NCI-H345 (cell line): ENCODE data around the gene UGT1A9.
"Not testable (repeated sequence)": the region's sequence is repeated elsewhere in the genome, so short reads cannot be mapped to it uniquely, and the experiment has no call there.

Experiments
- DNase-seq: peaks from one replicate; lab custom pipeline; 2025; lab: John Stamatoyannopoulos, UW

Gene UGT1A9

DNA sequence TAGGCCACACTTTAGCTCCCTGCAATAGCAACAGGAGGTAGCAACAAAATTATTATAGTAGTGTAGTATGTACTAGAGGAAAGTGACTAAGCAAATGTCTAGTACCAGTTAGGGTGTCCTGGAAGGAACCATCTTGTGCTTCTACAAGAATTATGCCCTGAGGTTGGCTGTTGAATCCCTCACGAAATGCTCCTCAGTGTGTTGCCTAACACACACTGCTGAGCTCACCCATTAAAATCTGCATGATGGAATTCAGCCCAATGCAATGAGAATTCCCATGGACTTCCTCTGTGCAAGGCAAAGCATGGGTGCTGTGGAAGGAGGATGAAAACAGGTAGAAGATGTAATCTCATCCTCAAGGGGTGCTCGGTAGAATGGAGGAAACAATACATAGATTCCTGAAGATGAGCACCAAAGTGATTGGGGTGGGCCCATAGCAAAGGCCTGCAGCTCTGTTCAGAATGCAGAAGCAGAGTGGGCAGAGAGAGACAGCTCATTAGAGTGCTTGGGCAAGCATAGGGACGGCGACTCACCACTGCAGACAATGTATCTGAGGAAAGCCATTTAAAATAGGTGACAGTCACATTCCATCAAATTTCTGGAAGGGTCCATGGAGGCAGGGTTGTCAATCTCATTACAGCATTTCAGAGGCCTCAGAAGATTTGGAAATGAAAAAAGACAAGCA lies 8.8 kb downstream of the UGT1A9 start:
- DNase-seq = no peak

DNA sequence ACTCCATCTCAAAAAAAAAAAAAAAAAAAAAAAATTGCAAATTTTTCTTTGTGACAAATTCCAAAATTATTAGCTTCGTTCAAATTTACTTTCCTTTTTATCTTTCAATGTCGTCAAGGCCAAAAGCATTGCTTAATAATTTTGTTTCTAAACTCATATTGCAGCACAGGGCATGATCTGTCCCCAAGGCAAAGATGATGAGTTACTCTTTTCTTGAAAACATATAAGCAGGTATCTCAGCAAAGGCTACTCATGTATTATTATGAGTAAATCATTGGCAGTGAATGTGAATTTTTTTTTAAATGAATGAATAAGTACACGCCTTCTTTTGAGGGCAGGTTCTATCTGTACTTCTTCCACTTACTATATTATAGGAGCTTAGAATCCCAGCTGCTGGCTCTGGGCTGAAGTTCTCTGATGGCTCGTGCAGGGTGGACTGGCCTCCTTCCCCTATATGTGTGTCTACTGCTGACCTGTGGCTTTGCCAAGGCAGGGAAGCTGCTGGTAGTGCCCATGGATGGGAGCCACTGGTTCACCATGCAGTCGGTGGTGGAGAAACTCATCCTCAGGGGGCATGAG lies 9.9 kb downstream of the UGT1A9 start, which contains the start of gene UGT1A7:
TSS of gene UGT1A7 (plus strand) at position 381 of the 579 bp plus-strand sequence. CDS start at position 418, 37 bp downstream.
- no peak for DNase-seq

DNA sequence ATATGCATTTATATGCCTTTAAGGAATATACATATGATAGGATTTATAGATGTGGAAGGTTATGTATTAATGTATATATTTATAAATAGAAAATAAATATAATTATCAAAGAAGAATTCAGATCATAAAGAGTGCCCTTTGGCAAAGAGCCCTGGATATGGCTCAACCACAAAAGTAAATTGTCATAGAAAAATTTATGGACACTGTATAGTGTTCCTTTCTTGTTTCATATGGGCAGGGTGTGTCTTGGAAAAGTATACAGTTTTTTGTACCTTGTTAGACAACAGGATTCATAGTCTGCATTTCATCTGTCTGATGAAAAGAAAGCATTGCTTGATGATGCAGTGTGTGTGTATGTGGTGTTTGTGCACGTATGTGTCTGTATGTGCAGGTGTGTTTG lies 12.9 kb downstream of the UGT1A9 start:
- no peak for DNase-seq

DNA sequence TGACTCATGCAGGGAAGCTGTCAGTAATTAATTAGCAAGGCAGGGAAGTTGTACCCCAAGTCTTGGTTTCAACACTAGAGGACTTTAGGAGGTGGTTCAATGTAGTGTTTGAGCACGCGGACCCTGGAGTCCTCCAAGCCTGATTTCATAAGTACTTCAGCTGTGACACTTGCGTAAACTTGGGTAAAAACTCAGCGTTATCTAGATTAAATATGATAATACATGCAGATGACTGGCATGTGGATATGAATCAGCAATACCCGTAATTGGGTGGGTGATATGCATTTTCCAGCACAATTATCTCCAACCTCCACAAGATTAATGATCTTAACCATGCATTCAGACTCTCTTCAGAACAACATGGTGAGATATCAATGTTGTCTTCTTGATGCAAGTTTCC lies 15.2 kb downstream of the UGT1A9 start:
- DNase-seq = no peak

DNA sequence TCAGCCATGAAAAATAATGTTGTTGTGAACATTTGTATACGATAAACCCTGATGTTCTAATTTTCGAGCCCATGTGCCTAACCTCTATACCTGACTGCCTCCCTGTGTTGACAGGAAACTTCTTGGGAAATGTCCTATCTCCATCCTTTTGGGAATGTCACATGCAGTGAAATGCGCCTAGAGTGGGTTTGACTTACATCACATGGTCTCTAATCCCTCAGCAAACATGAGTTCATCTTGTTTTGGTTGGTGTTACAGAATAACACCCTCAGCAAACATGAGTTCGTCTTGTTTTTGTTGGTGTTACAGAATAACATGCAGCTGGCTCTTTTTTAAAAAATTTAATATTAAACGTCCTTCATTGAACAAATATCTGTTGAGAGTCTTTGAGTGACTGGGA lies 16.6 kb downstream of the UGT1A9 start:
- DNase-seq = no peak

DNA sequence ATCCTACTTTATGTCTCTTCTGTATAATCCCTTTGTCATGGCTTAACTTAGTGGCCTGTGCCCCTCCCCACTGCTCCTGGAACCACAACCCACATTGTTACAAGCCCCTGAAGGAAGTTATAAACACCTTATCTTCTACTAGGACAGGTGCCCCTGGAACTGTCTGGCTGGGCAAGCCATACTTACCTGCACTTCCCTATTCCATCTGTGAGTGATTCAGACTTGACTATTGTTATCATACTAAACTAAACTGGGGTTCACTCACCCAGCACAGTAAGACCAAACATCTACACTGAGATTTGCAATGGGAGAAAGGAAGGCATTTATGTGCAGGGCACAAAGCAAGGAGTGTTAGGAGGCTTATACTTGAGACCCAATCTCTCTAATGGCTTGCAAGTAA lies 17.3 kb downstream of the UGT1A9 start:
- DNase-seq = no peak

DNA sequence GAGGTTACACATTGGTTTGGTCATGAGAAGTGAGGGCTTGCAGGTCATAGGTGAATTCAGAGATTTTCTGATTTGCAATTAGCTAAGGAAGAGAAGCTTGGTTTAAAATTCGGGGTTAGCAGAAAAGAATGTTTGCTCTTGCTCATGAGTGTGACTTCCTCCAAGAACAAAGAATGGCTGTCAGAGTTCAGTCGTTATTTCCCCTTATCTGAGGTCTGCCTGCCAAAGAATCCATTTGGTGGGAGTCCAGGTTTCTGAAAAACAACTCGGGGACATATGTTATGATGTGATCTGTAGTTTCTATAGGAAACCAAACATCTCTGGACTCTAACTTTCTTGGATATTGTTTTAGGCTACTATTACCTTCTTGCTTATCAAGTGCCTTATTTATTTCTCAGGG lies 17.8 kb downstream of the UGT1A9 start:
- no peak for DNase-seq

DNA sequence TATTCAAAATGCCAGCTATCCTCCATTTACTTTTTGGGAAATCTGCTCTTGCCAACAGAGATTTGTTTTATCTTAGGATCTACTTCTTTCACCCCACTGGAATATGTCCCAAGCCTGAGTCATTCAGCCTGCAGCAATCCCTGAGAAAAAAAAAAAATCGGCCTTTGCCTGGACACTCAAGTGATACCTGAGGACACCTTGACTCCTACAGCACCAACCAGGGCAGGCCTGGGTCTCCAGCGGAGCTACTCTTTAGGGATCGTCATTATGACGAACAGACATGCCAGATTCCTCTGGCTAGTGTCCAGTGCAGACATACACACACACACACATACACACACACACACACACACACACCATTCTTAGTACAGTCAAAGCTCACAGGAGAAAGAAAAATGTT lies 18.7 kb downstream of the UGT1A9 start:
- no peak for DNase-seq

DNA sequence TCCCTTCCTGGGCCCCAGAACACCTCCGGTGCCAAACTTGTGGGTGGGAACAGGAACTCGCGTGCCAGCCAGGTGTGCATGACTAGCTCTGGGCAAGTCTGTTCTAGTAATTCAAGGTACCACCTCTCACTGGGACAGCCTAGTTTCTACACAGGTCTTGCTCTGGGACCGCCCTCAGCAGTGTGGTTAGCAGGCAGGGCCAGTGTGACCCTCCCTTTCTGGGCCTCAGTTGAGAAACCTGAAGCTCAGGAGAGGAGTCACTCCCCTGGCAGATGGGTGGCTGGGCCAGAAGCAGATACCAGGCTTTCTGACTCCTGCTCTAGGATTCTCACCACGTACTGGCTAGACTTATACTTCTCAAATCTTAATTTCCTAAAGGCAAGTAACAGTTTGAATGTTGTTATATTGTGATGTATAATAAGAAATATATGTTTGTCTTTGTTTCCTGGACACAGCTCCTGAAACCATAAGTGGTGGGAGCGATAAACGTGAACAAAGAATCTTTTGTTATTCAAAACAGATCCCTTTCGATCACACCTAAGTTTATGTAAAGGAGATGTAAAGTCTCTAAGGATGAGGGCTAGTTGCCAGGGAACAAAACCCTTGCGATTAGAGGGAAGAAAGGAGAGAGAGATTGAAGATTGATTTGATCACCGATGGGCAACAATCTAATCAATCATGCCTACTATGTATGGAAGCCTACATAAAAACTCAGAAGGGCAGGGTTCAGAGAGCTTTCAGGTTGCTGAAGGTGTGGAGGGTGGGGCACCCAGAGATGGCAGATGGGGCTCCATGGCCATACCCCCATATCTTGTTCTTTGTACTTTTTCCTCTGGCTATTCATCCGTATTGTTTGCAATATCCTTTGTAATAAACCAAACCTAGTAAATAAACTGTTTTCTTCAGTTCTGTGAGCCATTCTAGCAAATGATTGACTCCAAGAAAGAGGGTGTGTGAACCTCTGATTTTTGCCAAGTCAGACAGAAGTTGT lies 20.0 kb downstream of the UGT1A9 start:
- no peak for DNase-seq

DNA sequence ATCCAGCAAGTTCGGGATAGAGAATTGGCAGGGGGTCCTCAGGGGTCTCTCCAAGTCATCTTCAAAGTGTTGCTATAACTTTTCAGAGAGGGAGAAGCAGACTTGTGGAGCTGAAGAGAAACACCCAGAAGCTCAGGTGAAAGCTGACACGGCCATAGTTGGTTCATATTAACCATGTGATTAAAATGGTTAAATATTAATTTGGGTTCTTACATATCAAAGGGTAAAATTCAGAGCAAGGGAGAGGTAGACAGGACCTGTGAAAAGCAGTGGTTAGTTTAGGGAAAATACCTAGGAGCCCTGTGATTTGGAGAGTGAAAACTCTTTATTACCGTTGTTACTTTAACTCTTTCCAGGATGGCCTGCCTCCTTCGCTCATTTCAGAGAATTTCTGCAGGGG lies 20.9 kb downstream of the UGT1A9 start, which contains the start of gene UGT1A6:
TSS of gene UGT1A6 (plus strand) at position 243 of the 400 bp plus-strand sequence. CDS start at position 358, 115 bp downstream.
- DNase-seq = no peak

DNA sequence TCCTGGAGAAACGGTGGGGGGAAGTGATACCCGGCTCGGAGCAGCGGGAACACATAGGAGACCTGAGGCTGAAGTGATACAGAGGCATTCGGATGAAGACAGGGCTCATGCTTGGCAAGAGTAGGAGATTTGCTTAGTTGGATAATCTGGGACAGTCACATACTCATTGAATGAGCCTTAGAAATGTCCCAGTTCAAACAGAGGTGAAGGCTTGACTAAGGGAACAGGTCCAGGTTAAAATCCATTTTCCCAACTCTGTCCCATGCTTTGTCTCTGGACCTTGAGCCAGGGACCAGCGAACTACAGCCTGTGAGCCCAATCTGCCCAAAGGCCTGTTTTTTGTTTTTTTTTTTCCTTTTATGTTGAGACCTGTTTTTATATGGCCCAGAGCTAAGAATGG lies 22.3 kb downstream of the UGT1A9 start:
- DNase-seq = no peak

DNA sequence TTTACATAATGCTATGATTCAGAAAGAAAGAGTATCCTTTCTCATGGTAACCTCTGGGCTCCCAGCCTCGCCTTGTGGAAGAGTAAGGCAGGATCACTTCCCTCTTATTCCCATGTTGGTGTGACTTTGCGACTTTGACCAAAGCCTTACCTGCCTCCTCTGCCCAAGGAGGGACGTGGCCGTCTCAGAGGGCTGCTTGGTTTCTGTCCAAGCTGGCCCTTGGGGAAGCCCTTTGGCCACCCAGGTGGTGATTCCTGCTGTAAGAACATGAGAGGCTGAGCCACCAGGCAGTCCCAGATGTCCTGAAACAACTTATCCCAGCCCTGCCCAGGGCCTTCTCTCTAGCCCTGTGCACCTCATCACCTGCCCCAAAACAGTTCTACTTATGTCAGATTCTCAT lies 27.0 kb downstream of the UGT1A9 start:
- no peak for DNase-seq

DNA sequence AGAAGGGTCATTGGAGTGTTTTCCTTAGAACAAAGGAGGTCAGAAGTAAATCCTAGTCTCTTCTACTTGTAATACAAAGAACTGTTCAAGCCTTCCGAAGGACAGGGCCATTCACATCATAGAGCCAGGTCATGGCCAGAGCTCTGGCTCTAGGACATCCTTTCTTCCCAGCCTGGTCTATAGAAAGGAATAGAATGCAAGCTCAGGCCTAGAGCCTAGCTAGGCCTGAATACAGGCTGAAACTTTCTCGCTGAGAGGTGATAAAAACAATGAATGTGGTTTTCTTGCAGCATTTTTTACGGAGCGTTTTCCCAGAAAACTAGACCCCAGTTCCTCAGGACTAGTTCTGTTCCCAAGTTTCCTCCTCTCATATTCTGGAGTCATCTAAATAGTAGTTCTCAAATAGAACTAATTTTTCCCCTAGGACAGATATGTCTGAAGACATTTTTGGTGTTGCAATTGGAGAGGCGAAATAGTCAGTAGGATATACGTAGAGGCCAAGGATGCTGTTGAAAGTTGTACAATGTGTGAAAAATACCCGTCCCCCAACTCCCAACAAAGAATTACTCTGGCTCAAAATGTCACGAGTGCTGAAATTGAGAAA lies 27.8 kb downstream of the UGT1A9 start:
- DNase-seq = no peak

DNA sequence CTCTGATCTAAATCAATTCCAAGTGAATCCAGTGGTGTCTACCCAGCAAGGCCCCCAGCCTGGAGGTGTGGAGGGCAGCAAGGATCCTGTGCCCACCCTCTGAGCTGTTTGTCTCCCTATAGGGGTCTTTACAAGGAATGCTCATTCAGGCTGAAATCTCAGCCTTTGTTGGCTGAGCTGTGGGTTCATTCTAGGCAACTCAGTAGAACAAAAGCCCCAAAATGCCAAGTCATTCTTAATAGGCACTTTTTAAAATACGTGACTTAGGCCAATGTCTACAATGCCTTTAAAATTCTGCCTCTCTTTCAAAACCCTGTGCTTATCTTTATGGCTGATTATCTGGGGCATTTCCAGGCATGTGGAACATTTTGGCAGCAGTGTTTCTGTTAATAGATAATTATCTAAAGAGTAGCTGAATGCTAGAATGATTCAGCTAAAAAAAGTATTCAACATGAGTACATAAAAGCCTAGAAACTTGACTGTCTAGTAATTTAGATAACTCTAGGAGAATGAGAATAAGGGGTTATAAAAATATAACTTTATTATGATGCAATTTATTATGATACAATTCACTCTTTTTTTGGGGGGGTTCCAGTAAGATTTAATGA lies 28.4 kb downstream of the UGT1A9 start:
- DNase-seq = no peak

DNA sequence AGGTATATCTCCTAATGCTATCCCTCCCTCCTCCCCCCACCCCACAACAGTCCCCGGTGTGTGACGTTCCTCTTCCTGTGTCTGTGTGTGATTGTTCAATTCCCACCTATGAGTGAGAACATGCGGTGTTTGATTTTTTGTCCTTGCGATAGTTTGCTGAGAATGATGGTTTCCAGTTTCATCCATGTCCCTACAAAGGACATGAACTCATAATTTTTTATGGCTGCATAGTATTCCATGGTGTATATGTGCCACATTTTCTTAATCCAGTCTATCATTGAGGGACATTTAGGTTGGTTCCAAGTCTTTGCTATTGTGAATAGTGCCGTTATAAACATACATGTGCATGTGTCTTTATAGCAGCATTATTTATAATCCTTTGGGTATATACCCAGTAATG lies 29.1 kb downstream of the UGT1A9 start:
- DNase-seq = not testable (repeated sequence)

DNA sequence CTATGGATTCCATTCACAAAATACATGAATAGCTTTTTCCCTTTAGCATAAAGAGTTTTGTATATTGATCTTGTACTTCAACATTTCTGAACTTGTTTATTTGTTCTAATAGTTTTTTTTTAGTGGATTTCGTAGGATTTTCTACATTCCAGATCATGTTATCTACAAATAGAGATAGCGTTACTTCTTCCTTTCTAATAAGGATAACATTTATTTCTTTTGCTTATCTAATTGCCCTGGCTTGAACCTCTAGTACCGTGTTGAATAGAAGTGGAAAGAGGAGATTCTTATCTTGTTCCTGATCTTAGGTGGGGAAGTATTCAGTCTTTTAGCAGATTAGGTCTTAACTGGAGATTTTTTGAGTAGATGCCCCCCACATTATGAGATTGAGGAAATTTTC lies 30.5 kb downstream of the UGT1A9 start:
- DNase-seq = no peak

DNA sequence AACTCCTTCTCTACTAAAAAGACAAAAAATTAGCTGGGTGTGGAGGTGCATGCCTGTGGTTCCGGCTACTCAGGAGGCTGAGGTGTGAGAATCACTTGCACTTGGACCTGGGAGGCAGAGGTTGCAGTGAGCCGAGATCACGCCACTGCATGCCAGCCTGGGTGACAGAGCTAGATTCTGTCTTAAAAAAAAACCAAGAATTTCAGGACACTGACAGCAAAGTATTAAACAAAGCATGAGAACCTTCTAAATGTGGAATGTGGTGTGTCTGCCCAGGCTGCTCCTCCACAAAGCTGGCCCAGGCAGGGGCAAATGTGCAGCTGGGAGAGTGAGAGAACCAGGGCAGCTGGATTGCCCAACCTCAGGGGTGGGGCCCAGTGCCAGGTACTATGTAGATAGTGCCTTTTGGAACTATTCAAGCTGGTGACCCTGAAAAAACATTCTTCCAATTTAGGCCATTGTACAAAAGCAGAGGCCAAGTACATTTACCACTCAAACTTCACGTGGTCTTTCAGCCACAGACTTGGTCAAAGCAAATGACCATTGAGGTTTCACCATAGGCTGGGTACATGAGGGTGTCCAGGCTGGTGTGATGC lies 34.3 kb downstream of the UGT1A9 start:
- DNase-seq = no peak

DNA sequence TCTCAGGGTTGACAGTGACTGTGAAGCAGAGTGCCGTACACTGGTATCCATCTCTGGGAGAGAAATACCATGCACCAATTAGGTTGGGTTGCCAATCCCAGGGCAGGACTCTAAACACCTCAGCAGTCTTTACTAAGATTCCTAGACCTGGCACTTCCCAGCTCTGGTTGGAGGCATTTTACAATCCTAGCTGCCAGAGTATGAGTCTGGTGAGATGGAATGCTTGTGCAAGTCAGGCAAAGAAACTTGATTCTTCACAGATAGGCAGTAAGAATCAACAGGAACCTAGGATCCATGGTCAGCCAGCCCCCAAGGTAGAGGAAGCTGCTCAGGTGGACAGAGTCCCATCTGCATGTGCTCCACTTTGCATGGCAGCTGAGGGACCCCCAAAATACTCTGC lies 35.0 kb downstream of the UGT1A9 start:
- DNase-seq = no peak

DNA sequence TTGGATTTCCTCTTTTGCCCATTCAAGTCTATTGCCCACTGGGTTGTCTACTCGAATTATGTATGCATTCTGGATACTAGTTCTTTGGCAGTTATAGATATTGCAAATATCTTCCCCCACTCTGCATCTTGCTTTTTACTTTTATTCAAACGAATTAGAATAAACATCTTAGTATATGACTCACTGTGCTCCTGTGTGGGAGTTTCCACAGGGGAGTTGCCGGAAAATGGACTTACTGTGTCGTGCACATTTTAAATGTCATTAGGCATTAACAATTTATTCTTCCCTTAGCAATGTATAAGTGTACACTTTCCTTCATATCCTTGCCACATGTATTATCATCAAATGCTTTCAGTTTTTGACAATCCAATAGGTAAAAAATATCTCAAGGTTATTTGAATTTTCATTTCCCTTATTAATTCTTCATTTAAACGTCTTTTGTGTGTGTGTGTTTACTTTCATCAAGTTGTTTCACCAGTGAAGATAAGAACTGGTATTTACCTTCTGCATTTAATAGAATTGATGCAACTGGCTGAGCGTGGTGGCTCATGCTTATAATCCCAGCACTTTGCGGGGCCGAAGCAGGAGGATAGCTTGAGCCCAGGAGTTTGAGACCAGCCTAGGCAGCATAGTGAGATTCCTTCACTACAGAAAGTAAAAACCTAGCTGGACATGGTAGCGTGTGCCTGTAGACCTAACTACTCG lies 36.4 kb downstream of the UGT1A9 start:
- no peak for DNase-seq

DNA sequence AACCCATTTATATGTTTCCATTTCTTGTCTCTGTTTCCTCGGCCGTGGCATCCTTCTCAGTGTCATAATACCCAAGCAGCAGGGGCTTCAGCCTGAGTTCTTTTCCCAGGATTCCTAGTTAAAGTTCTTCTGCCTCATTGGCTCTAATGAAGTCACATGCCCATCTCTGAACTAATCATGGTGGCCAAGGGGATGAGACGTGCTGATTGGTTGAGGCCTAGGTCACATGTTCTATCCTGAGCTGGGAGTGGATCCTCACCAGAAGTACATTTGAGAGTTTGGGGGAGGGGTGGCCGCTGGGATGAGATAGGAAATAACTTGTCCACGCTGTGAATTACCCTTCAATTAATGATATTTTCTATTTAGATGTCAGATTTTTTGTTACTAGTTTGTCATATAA lies 37.2 kb downstream of the UGT1A9 start:
- no peak for DNase-seq
